HG02884 (cell line): ENCODE results near the gene SMG7.

Experiments
- ATAC-seq: cut with Tn5 transposase; IDR thresholded peaks from one replicate; pipeline ENCODE4 v1.9.1; 2021; ENCODE audit warnings: mild to moderate bottlenecking, moderate library complexity; ENCODE audit not compliant: unreplicated experiment

SMG7 gene

GRCh38 chr1:183589384-183589783 is 117.1 kb downstream of the SMG7 start:
- no peak for ATAC-seq

- no peak for ATAC-seq
Observed at GRCh38 chr1:183589874-183590243, 117.6 kb downstream of the SMG7 start.

- peak; percentile 82 for ATAC-seq
Observed at GRCh38 chr1:183590244-183591191, 118.2 kb downstream of the SMG7 start, which contains the start of gene NCF2. TSS of gene NCF2 (minus strand) at chr1:183590459. CDS start at chr1:183590329, 130 bp downstream.

- ATAC-seq = no peak
Observed at GRCh38 chr1:183592733-183593132, 120.4 kb downstream of the SMG7 start.

- ATAC-seq = peak; percentile 43
Observed at GRCh38 chr1:183593356-183593755, 121.1 kb downstream of the SMG7 start.

- no peak for ATAC-seq
Observed at GRCh38 chr1:183595537-183595936, 123.2 kb downstream of the SMG7 start.

- ATAC-seq = no peak
Observed at GRCh38 chr1:183596500-183596899, 124.2 kb downstream of the SMG7 start.

GRCh38 chr1:183597656-183598347 is 125.5 kb downstream of the SMG7 start:
- ATAC-seq = no peak

GRCh38 chr1:183598386-183598785 is 126.1 kb downstream of the SMG7 start:
- ATAC-seq = peak; percentile 71

GRCh38 chr1:183600136-183600535 is 127.8 kb downstream of the SMG7 start:
- ATAC-seq = no peak

GRCh38 chr1:183600634-183601033 is 128.3 kb downstream of the SMG7 start:
- no peak for ATAC-seq

GRCh38 chr1:183602510-183602909 is 130.2 kb downstream of the SMG7 start:
- no peak for ATAC-seq
